ENCODE data around the gene HERPUD1. TPM values are rescaled to one million over a fixed set of nuclear protein-coding genes. Genes with fewer than 3 reads are reported as not detected.

Gene HERPUD1
- total RNA-seq, 2 experiments from 2014 or later = 217 to 227 TPM

GRCh38 chr16:56966093-56966475 lies 34.1 kb downstream of the HERPUD1 start:
- Mint-ChIP-seq H3K4me1 (ENCODE audit: low read depth) (peaks cover 21% of the 10 kb centered on the region), H3K4me3 (no peak overlapping the region), H3K36me3 (ENCODE audit: low read depth) (no peaks in the 10 kb centered on the region), H3K27ac (peak overlapping the region; percentile 72), H3K9me3 (no peaks in the 10 kb centered on the region), H3K27me3 (no peaks in the 10 kb centered on the region)
- Histone ChIP-seq H3K4me1 (ENCODE audit: insufficient read depth, low read length) (peaks cover 28% of the 10 kb centered on the region), H3K27me3 (ENCODE audit: control insufficient read depth in 1 of 2, insufficient read depth in 2 of 2, low read length in 2 of 2) (no peaks in the 10 kb centered on the region), H3K36me3 (ENCODE audit: insufficient read depth, low read length) (no peaks in the 10 kb centered on the region), H3K4me3 (ENCODE audit: low read length) (no peak overlapping the region), H3K9me3 (ENCODE audit: control insufficient read depth in 1 of 2, insufficient read depth in 1 of 2, low read length in 2 of 2) (no peaks in the 10 kb centered on the region), H3K27ac (ENCODE audit: low read depth in 1 of 2, low read length in 2 of 2) (no peak overlapping the region)
- ChIA-PET CTCF (interaction anchor here (3.6 kb wide), 1 partner anchor 80 kb away, joined by 22 read pairs; no protein-coding TSS in a partner anchor), POLR2A (interaction anchor here (0.8 to 3.5 kb wide), 5 partner anchors 23 to 85 kb away, joined by 3 to 14 read pairs (median 3); partner anchors contain the start of gene NLRC5)
- no peak for ATAC-seq (ENCODE audit: poor library complexity)
- intact Hi-C loops (cut with DNase I, micrococcal nuclease) = no loop called here
- DNase-seq = no peak
- TF ChIP-seq CTCF (IDR thresholded peaks at IDR 0.05) = no peak

- H3K27me3 Mint-ChIP-seq = no peaks in the 10 kb centered on the region
- intact Hi-C loops (cut with DNase I, micrococcal nuclease) = no loop called here
These were observed 35.8 kb downstream of the HERPUD1 start for GRCh38 chr16:56967733-56968132.

GRCh38 chr16:56969769-56970168 lies 37.8 kb downstream of the HERPUD1 start:
- Mint-ChIP-seq H3K9me3 (no peaks in the 10 kb centered on the region), H3K36me3 (ENCODE audit: low read depth) (no peaks in the 10 kb centered on the region), H3K27me3 (no peaks in the 10 kb centered on the region), H3K4me3 (no peak overlapping the region), H3K4me1 (ENCODE audit: low read depth) (peaks cover 36% of the 10 kb centered on the region), H3K27ac (no peak overlapping the region)
- Histone ChIP-seq H3K36me3 (ENCODE audit: insufficient read depth, low read length) (no peaks in the 10 kb centered on the region), H3K4me1 (ENCODE audit: insufficient read depth, low read length) (peaks cover 38% of the 10 kb centered on the region), H3K4me3 (ENCODE audit: low read length) (no peak overlapping the region), H3K9me3 (ENCODE audit: control insufficient read depth in 1 of 2, insufficient read depth in 1 of 2, low read length in 2 of 2) (no peaks in the 10 kb centered on the region), H3K27ac (ENCODE audit: low read depth in 1 of 2, low read length in 2 of 2) (no peak overlapping the region), H3K27me3 (ENCODE audit: control insufficient read depth in 1 of 2, insufficient read depth in 2 of 2, low read length in 2 of 2) (no peaks in the 10 kb centered on the region)
- no peak for TF ChIP-seq CTCF (IDR thresholded peaks at IDR 0.05)
- intact Hi-C loops (cut with DNase I, micrococcal nuclease) = no loop called here
- DNase-seq (no peak), ATAC-seq (ENCODE audit: poor library complexity) (no peak)
- ChIA-PET CTCF (no interaction called here), POLR2A (interaction anchor here (1.5 kb wide), 1 partner anchor 216 kb away, joined by 5 read pairs; the partner anchor contains the start of genes PSME3IP1 and RSPRY1)

More at GRCh38 chr16:56967733-56968132, 35.8 kb downstream of the HERPUD1 start:
- TF ChIP-seq CTCF (IDR thresholded peaks at IDR 0.05) = no peak
- Mint-ChIP-seq H3K36me3 (ENCODE audit: low read depth) (no peaks in the 10 kb centered on the region), H3K9me3 (no peaks in the 10 kb centered on the region), H3K27ac (no peak overlapping the region), H3K4me3 (no peak overlapping the region), H3K4me1 (ENCODE audit: low read depth) (peaks cover 25% of the 10 kb centered on the region)
- CTCF ChIA-PET = interaction anchor here (1.2 kb wide), 1 partner anchor 19 kb away, joined by 4 read pairs; no protein-coding TSS in a partner anchor
- no peak for ATAC-seq (ENCODE audit: poor library complexity)
- no peak overlapping the region for H3K27ac ChIP-seq (ENCODE audit: low read depth in 1 of 2, low read length in 2 of 2)
- DNase-seq = no peak
- H3K9me3 ChIP-seq (ENCODE audit: control insufficient read depth in 1 of 2, insufficient read depth in 1 of 2, low read length in 2 of 2) = no peaks in the 10 kb centered on the region
- no peak overlapping the region for H3K4me3 ChIP-seq (ENCODE audit: low read length)
- H3K36me3 ChIP-seq (ENCODE audit: insufficient read depth, low read length) = no peaks in the 10 kb centered on the region
- H3K4me1 ChIP-seq (ENCODE audit: insufficient read depth, low read length) = peaks cover 33% of the 10 kb centered on the region
- H3K27me3 ChIP-seq (ENCODE audit: control insufficient read depth in 1 of 2, insufficient read depth in 2 of 2, low read length in 2 of 2) = no peaks in the 10 kb centered on the region
- POLR2A ChIA-PET = interaction anchor here (3.5 kb wide), 1 partner anchor 22 kb away, joined by 14 read pairs; the partner anchor contains the start of gene NLRC5

Measured in CD4-positive, alpha-beta T cell (primary cell).